Heart right ventricle (tissue), 16 donors: Measurements from ENCODE around the gene ADAMTSL5. TPM values are rescaled to one million over a fixed set of nuclear protein-coding genes. Genes with fewer than 3 reads are reported as not detected.

ENCODE experiments used
- ATAC-seq, 8 donors: fragments of 200-7000 bp; cut with Tn5 transposase; one replicate each; pipeline ENCODE4 v1.9.1; 2020; ENCODE audit warnings: mild to moderate bottlenecking in 8 of 8, moderate library complexity in 8 of 8, moderate number of reproducible peaks in 1 of 8
- DNase-seq, 2 donors: peaks; one replicate each; pipeline ENCODE4 v3.0.0-alpha.2; 2020
- H3K27ac ChIP-seq, 10 donors: fragments of 200-600 bp; sonication (generic) in 2 of 10; one replicate each; pipeline versions ENCODE4 v1.5.0 to v1.8.0; 2020 to 2022; ENCODE audit warnings: mild to moderate bottlenecking in 3 of 10
- H3K27me3 ChIP-seq, 7 donors: fragments of 200-600 bp; one replicate each; pipeline ENCODE4 v1.8.0; 2021 to 2022; ENCODE audit warnings: mild to moderate bottlenecking in 2 of 7
- H3K36me3 ChIP-seq, 9 donors: fragments of 200-600 bp; sonication (generic) in 1 of 9; one replicate each; pipeline versions ENCODE4 v1.5.0 to v1.8.0; 2020 to 2022; ENCODE audit warnings: mild to moderate bottlenecking in 2 of 9
- H3K4me1 ChIP-seq, 9 donors: fragments of 200-600 bp; sonication (generic) in 1 of 9; one replicate each; pipeline versions ENCODE4 v1.5.0 to v1.8.0; 2020 to 2022; ENCODE audit warnings: mild to moderate bottlenecking in 4 of 9
- H3K4me3 ChIP-seq, 10 donors: fragments of 200-600 bp; sonication (generic) in 2 of 10; one replicate each; pipeline versions ENCODE4 v1.5.0 to v1.8.0; 2020 to 2022; ENCODE audit warnings: mild to moderate bottlenecking in 7 of 10, moderate library complexity in 2 of 10
- H3K9me3 ChIP-seq, 11 donors: fragments of 200-600 bp in 10 of 11; sonication (generic) in 2 of 11; one replicate each; pipeline versions ENCODE4 v1.5.0 to v1.8.0; 2013 to 2022; ENCODE audit warnings: mild to moderate bottlenecking in 2 of 11, control low read depth in 1 of 11, moderate library complexity in 1 of 11
- WGBS, 2 donors: extraction: QIAGEN DNeasy Blood & Tissue Kit; methylation state at CpG; one replicate each; pipeline ENCODE4 v1.1.7; 2013; ENCODE audit warnings: inconsistent platforms in 1 of 2; 5-methylcytosine and 5-hydroxymethylcytosine counted together
- intact Hi-C, 10 donors: fragments of 100-400 bp; cut with DNase I; formaldehyde crosslinking; loops; one replicate each; pipeline versions ENCODE4 v1.11.1 to v1.14.2; 2022
- polyA plus RNA-seq, 2 donors: library from polyadenylated mRNA; stranded (reverse); fragments of 200-250 nt; gene quantifications; one replicate each; pipeline ENCODE4 v1.2.3, GENCODE V29; 2013
- total RNA-seq, 10 donors: library from RNA; stranded (reverse); fragmentation: NEBNext Ultra II Directional in 3 of 10; extraction: Animal tissue kit (Norgen Biotek cat#: 25700) in 3 of 10; gene quantifications; one replicate each; pipeline versions ENCODE4 v1.2.1 to v1.2.4, GENCODE V29; 2021 to 2023
- TF ChIP-seq, protein P1 (sequence below), 9 donors: fragments of 200-600 bp; sonication (generic) in 2 of 9; IDR thresholded peaks; one replicate each; pipeline versions ENCODE4 v1.5.0 to v1.8.0; 2021 to 2022; ENCODE audit warnings: antibody characterized with exemption in 9 of 9, mild to moderate bottlenecking in 5 of 9, moderate library complexity in 1 of 9
- donor health status: Arrhythmogenic right ventricular cardiomyopathy.
- donor health status: ischemic (EF 13 %, LVEDD 7.1; RV severe dilation, severe dysfunction).
- donor health status: healthy with polysubstance abuse.
- donor health status: DM: no; HTN: yes; CAD: no.
- donor health status: DM: no; HTN: no; CAD: no.
- donor health status: ischemic (EF 25% LVEDD 6.9; RV normal size, moderate dysfunction).
- donor health status: ischemic (EF 25% LVEDD 5.7; RV mildly dilated, moderate dysfunction).
- donor health status: healthy.
- donor health status: DM: yes; HTN: yes; CAD: no.
- donor health status: Ischemic cardiomyopathy.
- donor health status: ischemic (EF 35%, LVEDD 5.7; RV mildly dilated, moderate dysfunction).
- donor health status: nonischemic (EF 11% LVEDD 7.7; RV severe dilation, severe dysfunction).
- donor health status: DM: yes; HTN: yes; CAD: no.
- donor health status: PGD.
- donor health status: ischemic (EF 29% LVEDD 5.4; RV normal size, mild dysfunction).
- donor health status: nonischemic (EF 23%, LVEDD 6.1; RV moderate dilation, normal function).

Gene ADAMTSL5
- total and polyA plus RNA-seq, 12 donors: 16.7 to 69.4 (median 35.8) TPM

DNA sequence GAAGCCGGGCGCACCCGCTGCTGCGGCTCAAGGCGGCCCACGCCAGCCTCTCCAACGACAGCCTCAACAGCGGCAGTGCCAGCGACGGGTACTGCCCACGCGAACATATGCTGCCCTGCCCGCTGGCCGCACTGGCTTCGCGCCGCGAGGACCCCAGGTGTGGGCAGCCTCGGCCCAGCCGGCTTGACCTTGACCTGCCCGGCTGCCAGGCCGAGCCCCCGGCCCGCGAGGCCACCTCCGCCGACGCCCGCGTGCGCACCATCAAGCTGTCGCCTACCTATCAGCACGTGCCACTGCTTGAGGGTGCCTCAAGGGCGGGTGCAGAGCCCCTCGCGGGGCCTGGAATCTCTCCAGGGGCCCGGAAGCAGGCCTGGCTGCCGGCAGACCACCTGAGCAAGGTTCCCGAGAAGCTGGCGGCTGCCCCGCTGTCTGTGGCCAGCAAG lies 46.8 kb downstream of the ADAMTSL5 start:
- TF ChIP-seq, protein P1, sequence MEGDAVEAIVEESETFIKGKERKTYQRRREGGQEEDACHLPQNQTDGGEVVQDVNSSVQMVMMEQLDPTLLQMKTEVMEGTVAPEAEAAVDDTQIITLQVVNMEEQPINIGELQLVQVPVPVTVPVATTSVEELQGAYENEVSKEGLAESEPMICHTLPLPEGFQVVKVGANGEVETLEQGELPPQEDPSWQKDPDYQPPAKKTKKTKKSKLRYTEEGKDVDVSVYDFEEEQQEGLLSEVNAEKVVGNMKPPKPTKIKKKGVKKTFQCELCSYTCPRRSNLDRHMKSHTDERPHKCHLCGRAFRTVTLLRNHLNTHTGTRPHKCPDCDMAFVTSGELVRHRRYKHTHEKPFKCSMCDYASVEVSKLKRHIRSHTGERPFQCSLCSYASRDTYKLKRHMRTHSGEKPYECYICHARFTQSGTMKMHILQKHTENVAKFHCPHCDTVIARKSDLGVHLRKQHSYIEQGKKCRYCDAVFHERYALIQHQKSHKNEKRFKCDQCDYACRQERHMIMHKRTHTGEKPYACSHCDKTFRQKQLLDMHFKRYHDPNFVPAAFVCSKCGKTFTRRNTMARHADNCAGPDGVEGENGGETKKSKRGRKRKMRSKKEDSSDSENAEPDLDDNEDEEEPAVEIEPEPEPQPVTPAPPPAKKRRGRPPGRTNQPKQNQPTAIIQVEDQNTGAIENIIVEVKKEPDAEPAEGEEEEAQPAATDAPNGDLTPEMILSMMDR (IDR thresholded peaks at IDR 0.05): peak in 1 of 9 donors; percentile 2
- H3K4me3 ChIP-seq: peak overlapping the region in 2 of 10 donors; percentile 11 to 35
- H3K27ac ChIP-seq: no peak overlapping the region
- no peaks in the 10 kb centered on the region for H3K9me3 ChIP-seq
- ATAC-seq (no peak), DNase-seq (peak in 1 of 2 donors; percentile 13)
- peaks cover 34 to 69% (median 52%) of the 10 kb centered on the region in 7 donors for H3K27me3 ChIP-seq
- H3K4me1 ChIP-seq: peaks cover 33 to 56% (median 51%) of the 10 kb centered on the region in 9 donors
- intact Hi-C loops: loop anchor here in 2 of 10 donors (10.0 kb wide), 1 partner anchor 49 kb away; the partner anchor contains the start of gene ADAMTSL5 (in 2 of the 2)
- 44 to 54% methylated on average over 36 to 41 of the region's 41 CpGs for WGBS, 2 donors
- peaks cover 0 to 3% (median 0%) of the 10 kb centered on the region in 9 donors for H3K36me3 ChIP-seq

DNA sequence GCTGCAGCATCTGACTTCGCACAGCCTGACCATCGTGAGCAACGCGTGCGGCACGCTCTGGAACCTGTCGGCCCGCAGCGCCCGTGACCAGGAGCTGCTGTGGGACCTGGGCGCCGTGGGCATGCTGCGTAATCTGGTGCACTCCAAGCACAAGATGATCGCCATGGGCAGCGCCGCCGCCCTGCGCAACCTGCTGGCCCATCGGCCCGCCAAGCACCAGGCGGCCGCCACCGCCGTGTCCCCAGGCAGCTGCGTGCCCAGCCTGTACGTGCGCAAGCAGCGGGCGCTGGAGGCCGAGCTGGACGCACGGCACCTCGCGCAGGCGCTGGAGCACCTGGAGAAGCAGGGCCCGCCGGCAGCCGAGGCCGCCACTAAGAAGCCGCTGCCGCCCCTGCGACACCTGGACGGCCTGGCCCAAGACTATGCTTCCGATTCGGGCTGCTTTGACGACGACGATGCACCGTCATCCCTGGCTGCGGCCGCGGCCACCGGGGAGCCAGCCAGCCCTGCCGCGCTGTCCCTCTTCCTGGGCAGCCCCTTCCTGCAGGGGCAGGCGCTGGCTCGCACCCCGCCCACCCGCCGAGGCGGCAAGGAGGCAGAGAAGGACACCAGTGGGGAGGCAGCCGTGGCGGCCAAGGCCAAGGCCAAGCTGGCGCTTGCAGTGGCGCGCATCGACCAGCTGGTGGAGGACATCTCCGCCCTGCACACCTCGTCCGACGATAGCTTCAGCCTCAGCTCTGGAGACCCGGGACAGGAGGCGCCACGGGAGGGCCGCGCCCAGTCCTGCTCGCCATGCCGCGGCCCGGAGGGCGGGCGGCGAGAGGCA lies 47.4 kb downstream of the ADAMTSL5 start:
- intact Hi-C loops: loop anchor here in 2 of 10 donors (10.0 kb wide), 1 partner anchor 49 kb away; the partner anchor contains the start of gene ADAMTSL5 (in 2 of the 2)
- Histone ChIP-seq H3K4me3 (peak overlapping the region in 3 of 10 donors; percentile 11 to 35 (median 17)), H3K4me1 (peaks cover 27 to 49% (median 45%) of the 10 kb centered on the region in 9 donors), H3K27ac (no peak overlapping the region), H3K36me3 (peaks cover 0 to 10% (median 0%) of the 10 kb centered on the region in 9 donors), H3K9me3 (no peaks in the 10 kb centered on the region), H3K27me3 (peaks cover 30 to 63% (median 46%) of the 10 kb centered on the region in 7 donors)
- ATAC-seq (peak; percentile 12 to 66 (median 42)), DNase-seq (peak in 1 of 2 donors; percentile 56)
- TF ChIP-seq, protein P1 (IDR thresholded peaks at IDR 0.05): peak; percentile 17 to 62 (median 57)
- 39 to 45% methylated on average over 80 to 83 of the region's 83 CpGs for WGBS, 2 donors

DNA sequence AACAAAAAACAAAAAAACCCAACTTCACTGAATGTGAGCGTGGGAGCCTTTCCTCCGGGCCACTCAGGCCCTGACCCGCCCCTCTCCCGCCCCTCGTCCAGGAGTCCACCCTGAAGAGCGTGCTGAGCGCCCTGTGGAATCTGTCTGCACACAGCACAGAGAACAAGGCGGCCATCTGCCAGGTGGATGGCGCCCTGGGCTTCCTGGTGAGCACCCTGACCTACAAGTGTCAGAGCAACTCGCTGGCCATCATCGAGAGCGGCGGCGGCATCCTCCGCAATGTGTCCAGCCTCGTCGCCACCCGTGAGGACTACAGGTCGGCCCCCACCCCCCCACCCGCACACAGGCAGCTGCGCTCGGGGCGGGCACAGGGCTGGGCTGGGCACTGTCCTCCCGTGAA lies 51.0 kb downstream of the ADAMTSL5 start:
- DNase-seq (peak in 1 of 2 donors; percentile 11), ATAC-seq (no peak)
- intact Hi-C loops: loop anchor here in 2 of 10 donors (10.0 kb wide), 1 partner anchor 53 kb away; the partner anchor contains the start of gene ADAMTSL5 (in 2 of the 2)

More for the DNA sequence above, 51.0 kb downstream of the ADAMTSL5 start:
- peaks cover 11 to 54% (median 33%) of the 10 kb centered on the region in 7 donors for H3K27me3 ChIP-seq
- TF ChIP-seq, protein P1 (IDR thresholded peaks at IDR 0.05): no peak
- H3K36me3 ChIP-seq: peaks cover 0 to 18% (median 0%) of the 10 kb centered on the region in 9 donors
- H3K9me3 ChIP-seq: no peaks in the 10 kb centered on the region
- no peak overlapping the region for H3K27ac ChIP-seq
- no peak overlapping the region for H3K4me3 ChIP-seq
- WGBS, 2 donors: 95% methylated on average over 24 of the region's 24 CpGs
- peaks cover 5 to 24% (median 20%) of the 10 kb centered on the region in 9 donors for H3K4me1 ChIP-seq
